T47D (cell line): ENCODE measurements around the gene KLRC2.
"Not testable (repeated sequence)": the region's sequence is repeated elsewhere in the genome, so short reads cannot be mapped to it uniquely, and the experiment has no call there.

Source experiments
- DNase-seq, 2 experiments: peaks; one replicate each; pipeline versions ENCODE4 v3.0.0 to v3.0.0-alpha.2; 2011 to 2012; ENCODE audit warnings: low read depth in 1 of 2, low spot score in 1 of 2
- JUND ChIP-seq: IDR thresholded peaks from 2 replicates; pipeline ENCODE4 v1.6.1; 2012; ENCODE audit warnings: low read depth
- in situ Hi-C: cut with HindIII; loops from 2 replicates; pipeline ENCODE4 v1.10.0; 2016; ENCODE audit warnings: low sequenced_read_pairs, low pct_unique_long_range_greater_than_20kb

KLRC2 gene

GRCh38 chr12:10392394-10392930, 43.3 kb downstream of the KLRC2 start:
- TF ChIP-seq JUND = no peak
- in situ Hi-C loops = no loop called here
- DNase-seq = peak in 1 of 2 experiments; percentile 87

- in situ Hi-C loops = not testable (repeated sequence)
Measured at GRCh38 chr12:10390991-10391390, 44.8 kb downstream of the KLRC2 start.

GRCh38 chr12:10389904-10390303, 45.9 kb downstream of the KLRC2 start, which contains the start of gene KLRK1:
TSS of gene KLRK1 (minus strand) at chr12:10390041. CDS start at chr12:10388810, 1,231 bp downstream.
- no peak for DNase-seq
- TF ChIP-seq JUND = no peak
- in situ Hi-C loops = no loop called here

More at GRCh38 chr12:10390991-10391390, 44.8 kb downstream of the KLRC2 start:
- not testable (repeated sequence) for DNase-seq

GRCh38 chr12:10388624-10389413, 47.0 kb downstream of the KLRC2 start:
- no peak for TF ChIP-seq JUND
- in situ Hi-C loops = no loop called here
- DNase-seq = no peak

GRCh38 chr12:10387498-10387897, 48.3 kb downstream of the KLRC2 start:
- DNase-seq, in situ Hi-C loops: not testable (repeated sequence)

- in situ Hi-C loops = no loop called here
- DNase-seq = no peak
- no peak for TF ChIP-seq JUND
Measured at GRCh38 chr12:10386857-10387256, 49.0 kb downstream of the KLRC2 start.

GRCh38 chr12:10385166-10385613, 50.6 kb downstream of the KLRC2 start:
- no peak for TF ChIP-seq JUND
- DNase-seq = no peak
- in situ Hi-C loops = no loop called here

- in situ Hi-C loops = no loop called here
- DNase-seq = no peak
- TF ChIP-seq JUND = no peak
Measured at GRCh38 chr12:10384191-10384590, 51.6 kb downstream of the KLRC2 start.

GRCh38 chr12:10381928-10382628, 53.7 kb downstream of the KLRC2 start:
- TF ChIP-seq JUND = no peak
- in situ Hi-C loops = no loop called here
- no peak for DNase-seq
